Measurements from ENCODE around the gene SPDYE4. TPM values are rescaled to one million over a fixed set of nuclear protein-coding genes. Genes with fewer than 3 reads are reported as not detected.

Gene SPDYE4
- total RNA-seq, 1 donor from 2014 or later, result not detected

DNA sequence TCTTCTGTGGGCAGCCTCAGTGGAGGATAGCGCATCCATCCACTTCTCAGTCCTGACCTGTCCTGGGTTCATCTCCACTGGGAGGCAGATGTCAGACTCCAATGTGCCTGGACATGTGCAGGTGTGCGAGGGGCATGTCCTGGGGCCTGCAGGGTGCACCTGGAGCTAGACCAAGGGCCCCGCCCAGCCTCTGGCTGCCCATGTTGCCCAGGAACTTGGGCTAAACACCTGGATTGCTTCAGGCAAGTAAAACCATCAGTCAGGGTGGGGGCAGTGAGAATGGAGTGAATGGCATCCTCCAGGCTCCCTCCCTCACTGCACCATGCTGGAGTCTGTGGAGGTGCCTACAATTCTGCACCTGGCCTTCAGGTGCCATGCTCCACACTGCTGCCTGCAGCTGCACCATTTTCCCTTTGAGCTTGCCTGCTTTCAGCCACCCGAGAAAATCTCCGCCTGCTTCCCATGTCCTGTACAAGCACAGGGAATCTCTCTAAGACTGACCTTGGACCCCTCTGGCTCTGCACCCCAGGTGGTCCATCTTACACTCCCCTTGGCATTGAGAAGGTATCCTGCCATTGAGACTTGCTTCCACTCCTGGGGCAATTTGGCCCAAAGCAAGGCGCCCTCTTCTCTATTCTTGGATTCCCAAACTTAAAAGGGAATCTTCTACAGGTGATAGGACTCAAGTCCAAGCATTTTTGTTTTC, 42.9 kb upstream of the SPDYE4 start:
- no peak for DNase-seq (ENCODE audit: low read depth)
- no peak overlapping the region for H3K27ac ChIP-seq (ENCODE audit: low read depth, low read length)
- Mint-ChIP-seq H3K27me3 (ENCODE audit: low read depth, unreplicated experiment) (peaks cover 51% of the 10 kb centered on the region), H3K4me1 (ENCODE audit: low read depth, unreplicated experiment) (peaks cover 8% of the 10 kb centered on the region), H3K9me3 (ENCODE audit: unreplicated experiment) (peaks cover 2% of the 10 kb centered on the region), H3K4me3 (ENCODE audit: unreplicated experiment) (no peak overlapping the region), H3K27ac (ENCODE audit: unreplicated experiment) (no peak overlapping the region), H3K36me3 (ENCODE audit: low read depth, unreplicated experiment) (peaks cover 3% of the 10 kb centered on the region)
- no peak overlapping the region for H3K4me3 ChIP-seq (ENCODE audit: insufficient read depth, low read depth, low read length)
- no peaks in the 10 kb centered on the region for H3K4me1 ChIP-seq (ENCODE audit: insufficient read depth, low read length)
- no peak overlapping the region for H3K9ac ChIP-seq (ENCODE audit: low read length)
- no peak overlapping the region for H2AFZ ChIP-seq (ENCODE audit: low read depth, low read length)
- no peaks in the 10 kb centered on the region for H3K79me2 ChIP-seq (ENCODE audit: insufficient read depth, low read length)
- no peaks in the 10 kb centered on the region for H3K36me3 ChIP-seq (ENCODE audit: insufficient read depth, low read length)
- no peaks in the 10 kb centered on the region for H4K20me1 ChIP-seq (ENCODE audit: insufficient read depth, low read length)
- no peaks in the 10 kb centered on the region for H3K9me3 ChIP-seq (ENCODE audit: insufficient read depth, low read depth, low read length)
- TF ChIP-seq, protein P1, sequence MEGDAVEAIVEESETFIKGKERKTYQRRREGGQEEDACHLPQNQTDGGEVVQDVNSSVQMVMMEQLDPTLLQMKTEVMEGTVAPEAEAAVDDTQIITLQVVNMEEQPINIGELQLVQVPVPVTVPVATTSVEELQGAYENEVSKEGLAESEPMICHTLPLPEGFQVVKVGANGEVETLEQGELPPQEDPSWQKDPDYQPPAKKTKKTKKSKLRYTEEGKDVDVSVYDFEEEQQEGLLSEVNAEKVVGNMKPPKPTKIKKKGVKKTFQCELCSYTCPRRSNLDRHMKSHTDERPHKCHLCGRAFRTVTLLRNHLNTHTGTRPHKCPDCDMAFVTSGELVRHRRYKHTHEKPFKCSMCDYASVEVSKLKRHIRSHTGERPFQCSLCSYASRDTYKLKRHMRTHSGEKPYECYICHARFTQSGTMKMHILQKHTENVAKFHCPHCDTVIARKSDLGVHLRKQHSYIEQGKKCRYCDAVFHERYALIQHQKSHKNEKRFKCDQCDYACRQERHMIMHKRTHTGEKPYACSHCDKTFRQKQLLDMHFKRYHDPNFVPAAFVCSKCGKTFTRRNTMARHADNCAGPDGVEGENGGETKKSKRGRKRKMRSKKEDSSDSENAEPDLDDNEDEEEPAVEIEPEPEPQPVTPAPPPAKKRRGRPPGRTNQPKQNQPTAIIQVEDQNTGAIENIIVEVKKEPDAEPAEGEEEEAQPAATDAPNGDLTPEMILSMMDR (IDR thresholded peaks at IDR 0.05; ENCODE audit: insufficient read depth, low read depth, low read length), result no peak
- TF ChIP-seq EZH2 (IDR thresholded peaks at IDR 0.05; ENCODE audit: insufficient read depth, low read length), result no peak
- FAIRE-seq, result no peak
- H3K27me3 ChIP-seq (ENCODE audit: insufficient read depth, low read length), result peaks cover 17% of the 10 kb centered on the region
- no peak overlapping the region for H3K4me2 ChIP-seq (ENCODE audit: low read length)

DNA sequence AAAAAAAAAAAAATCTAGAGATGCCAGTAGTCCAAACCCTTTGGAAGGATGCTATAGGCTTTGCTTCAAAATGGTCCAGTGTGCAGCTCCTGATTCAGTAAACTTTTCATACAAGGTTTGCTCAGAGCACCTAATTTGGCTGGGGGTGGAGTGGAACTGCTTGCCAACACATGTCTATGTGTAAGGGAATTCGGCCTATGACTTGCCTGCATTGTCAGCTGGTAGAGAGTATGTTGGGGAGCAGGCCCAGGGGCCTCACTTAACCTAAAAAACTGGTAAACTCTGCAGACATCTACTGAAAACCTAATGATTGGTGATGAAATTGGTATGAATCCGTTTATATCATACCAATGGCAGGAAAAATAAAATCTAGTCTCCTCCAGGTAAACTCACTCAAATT, 42.3 kb upstream of the SPDYE4 start:
- H3K9me3 ChIP-seq (ENCODE audit: insufficient read depth, low read depth, low read length), result no peaks in the 10 kb centered on the region
- no peak overlapping the region for H3K4me3 ChIP-seq (ENCODE audit: insufficient read depth, low read depth, low read length)
- FAIRE-seq, result no peak
- H3K27me3 ChIP-seq (ENCODE audit: insufficient read depth, low read length), result peaks cover 15% of the 10 kb centered on the region
- no peak overlapping the region for H3K27ac Mint-ChIP-seq (ENCODE audit: unreplicated experiment)
- H4K20me1 ChIP-seq (ENCODE audit: insufficient read depth, low read length), result no peaks in the 10 kb centered on the region
- no peak overlapping the region for H3K27ac ChIP-seq (ENCODE audit: low read depth, low read length)
- peaks cover 2% of the 10 kb centered on the region for H3K9me3 Mint-ChIP-seq (ENCODE audit: unreplicated experiment)
- no peak for DNase-seq (ENCODE audit: low read depth)
- H2AFZ ChIP-seq (ENCODE audit: low read depth, low read length), result no peak overlapping the region
- no peak overlapping the region for H3K4me3 Mint-ChIP-seq (ENCODE audit: unreplicated experiment)
- H3K4me2 ChIP-seq (ENCODE audit: low read length), result no peak overlapping the region
- no peaks in the 10 kb centered on the region for H3K4me1 ChIP-seq (ENCODE audit: insufficient read depth, low read length)
- no peak overlapping the region for H3K9ac ChIP-seq (ENCODE audit: low read length)
- H3K36me3 ChIP-seq (ENCODE audit: insufficient read depth, low read length), result no peaks in the 10 kb centered on the region
- H3K4me1 Mint-ChIP-seq (ENCODE audit: low read depth, unreplicated experiment), result peaks cover 6% of the 10 kb centered on the region
- peaks cover 3% of the 10 kb centered on the region for H3K36me3 Mint-ChIP-seq (ENCODE audit: low read depth, unreplicated experiment)
- H3K27me3 Mint-ChIP-seq (ENCODE audit: low read depth, unreplicated experiment), result peaks cover 55% of the 10 kb centered on the region
- no peaks in the 10 kb centered on the region for H3K79me2 ChIP-seq (ENCODE audit: insufficient read depth, low read length)
- TF ChIP-seq, protein P1 (IDR thresholded peaks at IDR 0.05; ENCODE audit: insufficient read depth, low read depth, low read length), result no peak
- no peak for TF ChIP-seq EZH2 (IDR thresholded peaks at IDR 0.05; ENCODE audit: insufficient read depth, low read length)

DNA sequence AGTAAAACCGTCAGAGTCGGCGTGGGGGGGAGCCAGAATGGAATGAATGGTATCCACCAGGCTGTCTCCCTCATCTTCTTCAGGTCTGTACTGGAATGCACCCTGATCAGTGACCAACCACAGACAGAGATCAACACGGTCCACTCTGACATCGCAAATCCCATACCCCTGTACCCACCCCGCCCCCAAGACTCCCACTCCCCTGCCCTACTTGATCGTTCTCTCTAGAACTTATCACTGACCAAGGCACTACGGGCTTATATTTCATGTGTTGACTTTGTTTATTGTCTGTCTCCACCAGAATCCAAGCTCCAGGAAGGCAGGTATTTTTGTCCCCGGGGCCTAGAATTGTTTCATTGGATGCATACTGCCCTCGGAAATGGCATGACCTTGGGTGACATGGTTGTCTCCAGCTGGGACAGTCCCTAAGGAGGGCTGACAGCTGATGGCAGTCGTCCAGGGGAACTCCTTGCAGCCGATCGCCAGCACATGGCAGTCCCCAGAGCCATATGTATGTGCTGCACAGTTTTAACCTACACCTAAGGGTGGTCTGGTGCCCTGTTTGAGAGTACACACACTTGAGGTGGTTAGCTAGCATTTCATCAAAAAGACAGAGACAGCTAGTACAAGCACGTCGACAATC, 41.3 kb upstream of the SPDYE4 start:
- no peaks in the 10 kb centered on the region for H4K20me1 ChIP-seq (ENCODE audit: insufficient read depth, low read length)
- no peaks in the 10 kb centered on the region for H3K79me2 ChIP-seq (ENCODE audit: insufficient read depth, low read length)
- Mint-ChIP-seq H3K4me3 (ENCODE audit: unreplicated experiment) (peak overlapping the region; percentile 3), H3K36me3 (ENCODE audit: low read depth, unreplicated experiment) (peaks cover 3% of the 10 kb centered on the region), H3K27me3 (ENCODE audit: low read depth, unreplicated experiment) (peaks cover 49% of the 10 kb centered on the region), H3K27ac (ENCODE audit: unreplicated experiment) (peak overlapping the region; percentile 72), H3K9me3 (ENCODE audit: unreplicated experiment) (peaks cover 2% of the 10 kb centered on the region), H3K4me1 (ENCODE audit: low read depth, unreplicated experiment) (peaks cover 5% of the 10 kb centered on the region)
- FAIRE-seq, result no peak
- no peak overlapping the region for H3K9ac ChIP-seq (ENCODE audit: low read length)
- no peaks in the 10 kb centered on the region for H3K36me3 ChIP-seq (ENCODE audit: insufficient read depth, low read length)
- no peaks in the 10 kb centered on the region for H3K9me3 ChIP-seq (ENCODE audit: insufficient read depth, low read depth, low read length)
- H3K4me1 ChIP-seq (ENCODE audit: insufficient read depth, low read length), result no peaks in the 10 kb centered on the region
- no peak overlapping the region for H2AFZ ChIP-seq (ENCODE audit: low read depth, low read length)
- DNase-seq (ENCODE audit: low read depth), result no peak
- peaks cover 15% of the 10 kb centered on the region for H3K27me3 ChIP-seq (ENCODE audit: insufficient read depth, low read length)
- TF ChIP-seq EZH2 (IDR thresholded peaks at IDR 0.05; ENCODE audit: insufficient read depth, low read length), result no peak
- TF ChIP-seq, protein P1 (IDR thresholded peaks at IDR 0.05; ENCODE audit: insufficient read depth, low read depth, low read length), result no peak
- H3K27ac ChIP-seq (ENCODE audit: low read depth, low read length), result no peak overlapping the region
- H3K4me3 ChIP-seq (ENCODE audit: insufficient read depth, low read depth, low read length), result no peak overlapping the region
- no peak overlapping the region for H3K4me2 ChIP-seq (ENCODE audit: low read length)

All from astrocyte (in vitro differentiated cells and primary cell).